Motor neuron (in vitro differentiated cells): ENCODE results near the gene CLIC3. TPM values are rescaled to one million over a fixed set of nuclear protein-coding genes. Genes with fewer than 3 reads are reported as not detected.

Experiments
- ATAC-seq, 8 experiments: fragments of 200-7000 bp; cut with Tn5 transposase; replicated peaks in 6 of 8; 2 replicates each; pipeline ENCODE4 v1.8.0; 2021; ENCODE audit warnings: mild to moderate bottlenecking in 8 of 8, moderate library complexity in 8 of 8
- H3K27ac ChIP-seq, 2 donors: fragments of 250-450 bp; sonication (Bioruptor Pico); 2 replicates each; pipeline ENCODE4 v1.9.0; 2021; ENCODE audit warnings: antibody characterized with exemption in 2 of 2, mild to moderate bottlenecking in 2 of 2, moderate library complexity in 1 of 2
- H3K4me1 ChIP-seq, 2 donors: fragments of 250-450 bp; sonication (Bioruptor Pico); replicated peaks in 1 of 2; 2 replicates each; pipeline ENCODE4 v1.6.1; 2021; ENCODE audit warnings: antibody characterized with exemption in 2 of 2, mild to moderate bottlenecking in 2 of 2, moderate library complexity in 1 of 2
- H3K4me3 ChIP-seq, 5 donors: fragments of 250-450 bp; sonication (Bioruptor Pico); 2 replicates each; pipeline ENCODE4 v1.9.0; 2021; ENCODE audit warnings: antibody characterized with exemption in 5 of 5, mild to moderate bottlenecking in 5 of 5, moderate library complexity in 4 of 5
- WGBS, 10 experiments: fragments of 450-650 bp; shearing (Covaris generic); methylation state at CpG; one replicate each; pipeline ENCODE4 v1.0.0; 2022; 5-methylcytosine and 5-hydroxymethylcytosine counted together
- in situ Hi-C, 9 experiments: fragments of 400-800 bp; cut with MboI; loops; one replicate each; pipeline ENCODE4 v1.15.0; 2021; ENCODE audit warnings: low sequenced_read_pairs in 9 of 9, low pct_unique_long_range_greater_than_20kb in 2 of 9; ENCODE audit not compliant: unreplicated experiment in 9 of 9
- total RNA-seq, 8 experiments: library from RNA; unstranded; fragments of 300-600 nt; gene quantifications; 2 replicates each; pipeline versions ENCODE4 v1.2.3 to v1.2.4, GENCODE V29; 2022

CLIC3 gene
- total RNA-seq, 8 experiments from 2014 or later = 0.29 to 8.3 (median 0.47) TPM; not detected in 4

GRCh38 chr9:136951541-136952320, 44.6 kb downstream of the CLIC3 start, which contains the start of gene LCN12:
Gene LCN12, plus strand, starts transcription at chr9:136952273. Its CDS starts 55 bp downstream, at chr9:136952328.
- Histone ChIP-seq H3K27ac (no peak within 1 kb of the TSS), H3K4me1 (peaks cover 23 to 32% of the 10 kb centered on the region in 2 donors), H3K4me3 (no peak within 1 kb of the TSS)
- no peak for ATAC-seq
- WGBS, 10 experiments = 100% methylated on average over 1 of the region's 14 CpGs; no CpG with 5 or more reads in 9 of the 10 experiments
- in situ Hi-C loops = no loop called here

- Histone ChIP-seq H3K27ac (peak overlapping the region; percentile 91), H3K4me3 (peak overlapping the region; percentile 42 to 66 (median 61)), H3K4me1 (peaks cover 23 to 32% of the 10 kb centered on the region in 2 donors)
- ATAC-seq = peak in 1 of 8 experiments; percentile 0
- WGBS, 10 experiments = 40 to 75% methylated on average over 1 of the region's 9 CpGs; no CpG with 5 or more reads in 8 of the 10 experiments
- in situ Hi-C loops = no loop called here
Observed at GRCh38 chr9:136950656-136951276, 45.6 kb downstream of the CLIC3 start.

- Histone ChIP-seq H3K4me3 (peak overlapping the region; percentile 42 to 66 (median 61)), H3K27ac (peak overlapping the region; percentile 91), H3K4me1 (peaks cover 23 to 32% of the 10 kb centered on the region in 2 donors)
- in situ Hi-C loops = no loop called here
- 22% methylated on average over 3 of the region's 63 CpGs; no CpG with 5 or more reads in 9 of the 10 experiments for whole genome bisulfite sequencing, 10 experiments
- peak; percentile 63 to 90 (median 84) for ATAC-seq
Observed at GRCh38 chr9:136949817-136950655, 46.3 kb downstream of the CLIC3 start.

DNA sequence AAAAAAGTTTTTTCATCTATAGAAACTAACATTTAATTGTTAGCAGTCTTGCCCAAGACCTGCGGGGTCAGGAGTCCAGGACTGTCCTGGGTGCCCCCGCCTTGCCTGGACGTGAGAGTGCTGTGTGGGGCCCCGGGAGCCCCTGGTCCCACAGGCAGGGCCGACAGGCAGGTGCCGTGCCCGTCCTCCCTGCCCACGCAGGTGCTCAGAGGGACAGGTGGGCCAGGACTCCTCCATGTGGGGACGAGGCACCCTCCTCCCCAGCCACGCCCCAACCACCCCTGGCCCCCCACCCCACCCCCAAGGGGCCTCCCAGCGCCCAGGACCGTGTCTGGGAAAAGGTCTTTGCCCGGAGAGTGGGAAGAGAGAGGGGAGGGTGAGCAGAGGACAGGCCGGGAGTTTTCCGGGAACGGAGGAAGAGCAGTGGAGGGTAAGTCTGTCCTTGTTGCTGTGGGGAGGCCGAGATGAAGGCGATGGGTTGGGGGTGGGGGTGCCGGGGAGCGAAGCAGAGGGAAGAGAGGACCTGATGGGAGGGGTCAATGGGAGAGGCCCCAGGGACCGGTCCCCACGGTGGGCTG, 47.0 kb downstream of the CLIC3 start:
- H3K4me3 ChIP-seq = peak overlapping the region; percentile 42 to 66 (median 61)
- H3K4me1 ChIP-seq = peaks cover 23 to 34% of the 10 kb centered on the region in 2 donors
- ATAC-seq = peak in 3 of 8 experiments; percentile 2 to 24 (median 9)
- WGBS, 10 experiments = no CpG with 5 or more reads among the region's 22 CpGs
- H3K27ac ChIP-seq = peak overlapping the region; percentile 91
- in situ Hi-C loops = no loop called here

DNA sequence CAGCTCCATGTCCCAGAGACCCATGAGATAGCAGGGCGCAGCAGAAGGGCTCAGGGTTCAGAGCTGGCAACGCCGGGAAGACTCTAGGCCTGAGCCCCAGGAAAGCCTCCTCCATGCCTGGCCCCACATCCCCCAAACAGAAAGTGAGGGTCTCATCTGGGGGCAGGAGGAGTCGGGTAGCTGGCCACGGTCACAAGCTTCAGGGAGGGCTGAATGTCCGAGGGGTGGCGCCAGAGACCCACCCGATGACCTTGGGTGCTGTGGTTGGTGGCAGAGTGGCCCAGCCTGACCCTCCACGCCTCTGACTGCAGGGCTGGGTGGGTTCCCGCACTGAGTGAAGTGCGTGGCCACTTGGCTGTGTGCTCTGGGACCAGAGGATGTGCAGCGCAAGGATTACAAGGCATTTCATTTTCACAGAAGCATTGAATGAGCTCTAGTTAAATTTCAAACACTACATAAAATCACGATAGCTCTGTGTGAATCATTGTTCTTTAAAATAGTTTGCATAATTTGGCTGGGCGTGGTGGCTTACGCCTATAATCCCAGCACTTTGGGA, 48.3 kb downstream of the CLIC3 start:
- peak in 2 of 8 experiments; percentile 12 to 15 for ATAC-seq
- in situ Hi-C loops = no loop called here
- peaks cover 26 to 41% of the 10 kb centered on the region in 2 donors for H3K4me1 ChIP-seq
- no peak overlapping the region for H3K27ac ChIP-seq
- 7 to 100% (median 80%) methylated on average over 1 to 3 of the region's 15 CpGs; no CpG with 5 or more reads in 3 of the 10 experiments for WGBS, 10 experiments
- H3K4me3 ChIP-seq = no peak overlapping the region

GRCh38 chr9:136947028-136947891, 49.1 kb downstream of the CLIC3 start:
- H3K27ac ChIP-seq = no peak overlapping the region
- H3K4me3 ChIP-seq = no peak overlapping the region
- WGBS, 10 experiments = 40 to 100% (median 70%) methylated on average over 1 to 2 of the region's 26 CpGs; no CpG with 5 or more reads in 7 of the 10 experiments
- no peak for ATAC-seq
- peaks cover 21 to 38% of the 10 kb centered on the region in 2 donors for H3K4me1 ChIP-seq
- in situ Hi-C loops = no loop called here

GRCh38 chr9:136946228-136947027, 49.9 kb downstream of the CLIC3 start:
- no peak overlapping the region for H3K4me3 ChIP-seq
- ATAC-seq = no peak
- in situ Hi-C loops = no loop called here
- peaks cover 13 to 31% of the 10 kb centered on the region in 2 donors for H3K4me1 ChIP-seq
- H3K27ac ChIP-seq = no peak overlapping the region
- WGBS, 10 experiments = 40 to 76% (median 59%) methylated on average over 2 to 5 of the region's 27 CpGs; no CpG with 5 or more reads in 7 of the 10 experiments

DNA sequence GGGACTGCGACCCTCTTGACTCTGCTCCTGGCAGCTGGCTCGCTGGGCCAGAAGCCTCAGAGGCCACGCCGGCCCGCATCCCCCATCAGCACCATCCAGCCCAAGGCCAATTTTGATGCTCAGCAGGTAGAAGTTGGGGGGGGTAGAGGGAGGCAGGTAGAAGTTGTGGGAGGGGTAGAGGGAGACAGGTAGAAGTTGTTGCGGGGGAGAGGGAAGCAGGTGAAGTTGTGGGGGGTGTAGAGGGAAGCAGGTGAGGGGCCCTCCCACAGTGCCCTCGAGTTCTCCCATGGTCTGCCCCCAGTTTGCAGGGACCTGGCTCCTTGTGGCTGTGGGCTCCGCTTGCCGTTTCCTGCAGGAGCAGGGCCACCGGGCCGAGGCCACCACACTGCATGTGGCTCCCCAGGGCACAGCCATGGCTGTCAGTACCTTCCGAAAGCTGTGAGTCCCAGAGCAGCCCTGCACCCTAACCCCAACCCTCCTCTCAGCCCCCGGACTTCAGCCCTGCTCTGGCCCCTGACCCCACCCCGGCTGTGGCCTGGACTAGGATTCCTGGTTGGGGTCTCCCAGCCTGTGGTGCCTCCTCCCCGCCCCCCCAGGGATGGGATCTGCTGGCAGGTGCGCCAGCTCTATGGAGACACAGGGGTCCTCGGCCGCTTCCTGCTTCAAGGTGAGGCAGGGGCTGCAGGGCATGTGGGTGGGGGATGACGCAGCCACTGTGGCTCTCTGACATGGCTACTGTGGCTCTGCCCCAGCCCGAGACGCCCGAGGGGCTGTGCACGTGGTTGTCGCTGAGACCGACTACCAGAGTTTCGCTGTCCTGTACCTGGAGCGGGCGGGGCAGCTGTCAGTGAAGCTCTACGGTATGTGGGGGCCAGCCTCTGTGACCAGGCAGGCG, 50.8 kb downstream of the CLIC3 start:
- H3K4me3 ChIP-seq = no peak overlapping the region
- 80% methylated on average over 6 of the region's 30 CpGs; no CpG with 5 or more reads in 9 of the 10 experiments for WGBS, 10 experiments
- ATAC-seq = no peak
- peaks cover 11 to 28% of the 10 kb centered on the region in 2 donors for H3K4me1 ChIP-seq
- in situ Hi-C loops = no loop called here
- no peak overlapping the region for H3K27ac ChIP-seq
